AG20443 (cell line): Measurements from ENCODE around the gene PDCL2.
"Not testable (repeated sequence)": the region's sequence is repeated elsewhere in the genome, so short reads cannot be mapped to it uniquely, and the experiment has no call there.

ENCODE experiments used
- DNase-seq: peaks from one replicate; pipeline ENCODE4 v3.0.0; 2012; ENCODE audit warnings: low spot score, mixed read lengths

PDCL2 gene, protein sequence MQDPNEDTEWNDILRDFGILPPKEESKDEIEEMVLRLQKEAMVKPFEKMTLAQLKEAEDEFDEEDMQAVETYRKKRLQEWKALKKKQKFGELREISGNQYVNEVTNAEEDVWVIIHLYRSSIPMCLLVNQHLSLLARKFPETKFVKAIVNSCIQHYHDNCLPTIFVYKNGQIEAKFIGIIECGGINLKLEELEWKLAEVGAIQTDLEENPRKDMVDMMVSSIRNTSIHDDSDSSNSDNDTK

DNA sequence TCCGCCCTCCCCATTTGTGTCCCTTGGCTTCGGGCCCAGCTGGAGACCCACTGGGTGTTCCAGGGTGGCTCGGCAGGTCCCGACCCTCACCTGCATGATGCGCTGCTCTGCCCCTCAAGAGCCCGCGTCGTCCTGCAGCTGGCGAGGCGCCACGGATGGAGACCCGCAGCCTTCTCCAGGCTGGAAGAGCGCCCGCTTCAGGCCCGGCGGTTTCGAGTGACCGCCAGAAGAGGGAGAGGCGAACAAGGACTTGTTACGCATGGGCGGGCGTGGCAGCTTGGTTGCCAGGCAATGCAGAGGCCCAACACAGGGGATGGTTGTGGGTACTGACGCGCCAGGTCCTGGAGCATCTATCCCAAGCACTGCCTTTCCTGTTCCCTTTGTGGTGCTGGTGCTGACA, at the start of gene PDCL2:
TSS of gene PDCL2 (minus strand) at position 232 of the 400 bp plus-strand sequence. CDS start at position 96, 136 bp downstream.
- DNase-seq, result no peak

DNA sequence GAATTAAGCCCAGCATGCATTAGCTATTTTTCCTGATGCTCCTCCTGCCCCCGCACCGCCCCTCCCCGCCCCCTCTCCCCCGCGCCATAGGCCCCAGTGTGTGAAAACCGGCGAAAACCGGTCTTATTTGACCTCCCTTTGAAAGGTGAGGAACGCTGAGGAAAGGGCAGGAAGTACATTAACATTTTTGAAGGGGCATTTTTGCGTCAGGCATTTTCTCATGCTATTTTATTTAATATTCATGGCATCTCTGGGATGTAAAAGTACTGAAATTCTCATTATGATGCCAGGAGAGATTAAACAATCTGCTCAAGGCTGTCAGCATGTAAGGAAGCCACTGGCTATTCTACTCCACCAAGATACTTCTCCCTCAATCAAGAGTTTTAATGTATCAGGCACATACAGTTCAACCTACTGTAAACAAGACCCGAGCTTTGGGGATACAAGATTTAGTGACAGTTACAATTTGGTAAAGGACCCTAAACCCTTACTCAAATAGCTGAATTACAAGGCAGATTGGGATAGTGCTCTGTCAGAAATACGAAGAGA, 45.3 kb upstream of the PDCL2 start:
- DNase-seq, result no peak

DNA sequence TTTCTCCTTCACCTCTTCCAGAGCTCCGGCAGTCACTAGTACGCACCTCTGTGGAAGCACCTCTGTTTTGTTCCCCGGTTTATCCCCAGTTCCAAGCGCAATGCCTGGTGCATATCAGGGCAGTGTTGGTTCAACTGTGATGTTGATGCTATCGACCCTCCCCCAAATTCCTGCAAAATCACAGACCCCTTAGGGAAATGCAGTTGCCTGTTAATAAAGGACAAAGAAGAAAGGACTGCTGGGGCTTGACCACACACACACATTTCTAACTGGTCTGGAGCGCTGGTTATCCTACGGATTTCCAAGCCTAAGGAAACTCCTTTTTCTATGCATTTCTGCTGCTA, 44.6 kb upstream of the PDCL2 start:
- DNase-seq, result no peak

DNA sequence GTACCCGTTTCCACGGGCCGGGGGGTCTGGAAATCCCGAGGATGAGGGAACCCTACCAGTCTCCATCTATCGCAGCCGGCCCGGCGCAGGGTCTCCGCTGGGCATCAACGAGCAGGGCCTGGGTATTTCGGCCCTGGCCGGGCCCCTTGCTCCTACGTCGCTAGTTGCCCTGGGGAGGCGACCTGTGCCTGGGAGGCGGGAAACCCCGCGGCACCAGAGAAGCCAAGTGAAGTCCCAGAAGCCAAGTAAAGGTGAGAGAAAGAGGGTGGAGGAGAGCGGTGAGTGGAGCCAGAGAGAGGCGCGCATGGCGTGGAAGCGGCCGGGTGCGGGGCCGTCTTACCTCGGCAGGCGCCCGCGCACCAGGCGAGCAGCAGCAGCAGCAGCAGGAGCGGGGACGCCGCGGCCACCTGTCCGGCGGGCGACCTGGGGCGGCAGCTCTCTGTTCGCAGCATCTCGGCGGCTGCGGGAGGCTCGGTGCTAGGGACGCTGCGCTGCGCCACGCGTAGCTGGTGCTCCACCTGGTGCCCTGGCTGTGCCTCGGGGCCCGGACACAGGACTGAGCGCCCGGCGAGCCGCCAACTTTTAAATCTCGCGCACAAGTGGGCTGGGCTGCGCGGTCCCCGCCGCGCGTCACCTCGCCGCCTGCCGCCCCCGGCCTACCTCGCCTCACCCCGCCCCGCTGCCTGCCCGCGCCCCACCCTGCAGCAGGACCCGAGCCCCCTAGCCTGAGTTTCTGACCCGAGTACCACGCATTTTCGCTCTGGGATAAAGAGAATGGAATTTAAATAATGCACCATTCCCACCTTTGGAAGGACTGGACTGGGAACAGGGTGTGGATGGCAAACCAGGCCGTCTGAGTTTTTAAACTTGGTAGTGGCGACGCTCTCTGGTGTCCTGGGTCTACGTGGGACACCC, 44.0 kb upstream of the PDCL2 start, which contains the start of gene NMU:
TSS of gene NMU (minus strand) at position 558 of the 915 bp plus-strand sequence. CDS start at position 452, 106 bp downstream.
- peak; percentile 46 for DNase-seq

DNA sequence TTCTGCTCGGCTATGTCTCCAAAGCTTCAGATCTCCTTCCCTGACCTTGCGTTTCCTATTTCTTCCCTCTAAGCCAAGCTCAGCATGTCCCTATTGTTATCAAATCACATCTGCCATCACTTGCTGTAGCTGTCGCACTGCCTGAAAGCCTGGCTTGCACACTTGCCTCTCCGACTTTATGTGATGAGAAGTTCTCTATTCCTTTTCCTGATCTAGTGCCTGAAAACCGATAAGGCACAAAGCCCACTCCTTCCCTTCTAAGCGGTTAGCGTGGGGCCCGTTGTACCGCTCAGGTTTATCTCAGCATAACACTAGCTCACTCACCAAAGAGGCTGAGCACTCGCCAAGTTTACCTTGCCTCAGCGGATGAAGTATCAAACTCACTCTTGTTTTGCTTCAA, 43.2 kb upstream of the PDCL2 start:
- DNase-seq, result no peak

DNA sequence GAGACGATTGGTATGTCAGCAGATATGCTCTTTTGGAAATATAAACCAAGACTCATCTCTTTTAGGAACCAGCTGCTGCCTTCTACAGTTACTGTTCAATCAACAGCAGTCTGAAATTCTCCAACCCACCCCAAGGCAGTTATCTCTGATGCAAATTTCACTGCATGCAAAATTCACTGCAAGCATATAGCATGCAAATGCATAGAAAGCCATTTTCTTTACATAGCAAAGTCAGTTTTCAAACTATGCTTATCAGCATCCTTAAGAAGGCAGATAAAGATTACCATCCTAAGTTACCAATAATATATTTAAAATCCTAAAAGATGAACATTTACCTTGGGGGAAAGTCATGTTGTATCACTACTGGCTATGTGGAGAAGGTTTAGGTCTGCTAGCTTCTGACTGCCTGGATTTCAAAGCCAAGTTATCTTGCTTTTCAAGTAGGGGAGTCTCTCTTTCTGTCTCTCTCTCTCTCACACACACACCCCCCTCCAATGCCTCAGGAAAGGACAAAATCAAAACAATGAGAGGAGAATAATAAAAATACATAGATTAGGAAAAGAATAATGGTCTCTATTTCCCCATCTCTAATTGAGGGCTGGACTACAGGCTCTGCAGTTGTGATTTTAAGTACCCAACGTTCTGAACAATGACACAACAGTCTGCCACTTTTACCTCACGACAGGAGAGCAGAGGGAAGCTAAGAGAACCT, 42.5 kb upstream of the PDCL2 start:
- DNase-seq, result no peak

DNA sequence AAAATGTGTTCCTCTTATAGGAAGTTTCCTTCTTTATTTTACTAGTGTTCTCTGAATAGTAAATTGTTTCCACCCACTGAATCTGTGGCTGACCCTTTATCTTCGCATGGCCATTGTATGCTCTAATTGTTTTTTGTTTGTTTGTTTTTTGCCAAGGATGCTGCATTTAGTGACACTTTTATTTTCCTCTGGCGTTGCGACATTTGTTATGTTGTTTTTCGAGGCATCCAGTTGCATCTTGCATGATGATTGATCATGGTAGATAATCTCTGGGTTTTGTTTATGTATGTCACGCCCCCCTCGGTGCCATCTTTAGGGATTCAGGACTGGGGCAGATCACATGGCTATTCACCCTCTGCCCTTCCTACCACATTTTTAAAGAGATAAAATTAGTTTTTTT, 41.9 kb upstream of the PDCL2 start:
- no peak for DNase-seq

DNA sequence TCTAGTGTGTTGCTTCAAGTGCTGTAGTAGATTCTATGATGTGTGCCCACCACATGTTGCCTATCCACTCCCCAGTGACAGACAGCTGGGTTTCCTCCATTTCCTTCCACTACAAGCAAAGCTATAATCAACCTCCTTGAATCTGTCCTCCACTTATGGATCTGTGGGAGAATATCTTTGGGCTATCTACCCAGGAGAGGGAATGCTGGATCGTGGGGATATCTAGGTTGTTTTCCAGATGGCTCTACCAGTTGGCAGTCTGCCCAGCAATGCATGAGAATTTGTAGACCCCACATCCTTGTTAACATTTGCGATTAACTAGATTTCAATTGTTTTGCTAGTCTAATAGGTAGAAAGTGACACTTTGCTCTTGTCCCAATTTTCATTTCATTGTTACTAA, 33.8 kb upstream of the PDCL2 start:
- DNase-seq, result no peak

DNA sequence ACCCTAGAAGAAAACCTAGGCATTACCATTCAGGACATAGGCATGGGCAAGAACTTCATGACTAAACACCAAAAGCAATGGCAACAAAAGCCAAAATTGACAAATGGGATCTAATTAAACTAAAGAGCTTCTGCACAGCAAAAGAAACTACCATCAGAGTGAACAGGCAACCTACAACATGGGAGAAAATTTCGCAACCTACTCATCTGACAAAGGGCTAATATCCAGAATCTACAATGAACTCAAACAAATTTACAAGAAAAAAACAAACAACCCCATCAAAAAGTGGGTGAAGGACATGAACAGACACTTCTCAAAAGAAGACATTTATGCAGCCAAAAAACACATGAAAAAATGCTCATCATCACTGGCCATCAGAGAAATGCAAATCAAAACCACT, 32.0 kb upstream of the PDCL2 start:
- not testable (repeated sequence) for DNase-seq

DNA sequence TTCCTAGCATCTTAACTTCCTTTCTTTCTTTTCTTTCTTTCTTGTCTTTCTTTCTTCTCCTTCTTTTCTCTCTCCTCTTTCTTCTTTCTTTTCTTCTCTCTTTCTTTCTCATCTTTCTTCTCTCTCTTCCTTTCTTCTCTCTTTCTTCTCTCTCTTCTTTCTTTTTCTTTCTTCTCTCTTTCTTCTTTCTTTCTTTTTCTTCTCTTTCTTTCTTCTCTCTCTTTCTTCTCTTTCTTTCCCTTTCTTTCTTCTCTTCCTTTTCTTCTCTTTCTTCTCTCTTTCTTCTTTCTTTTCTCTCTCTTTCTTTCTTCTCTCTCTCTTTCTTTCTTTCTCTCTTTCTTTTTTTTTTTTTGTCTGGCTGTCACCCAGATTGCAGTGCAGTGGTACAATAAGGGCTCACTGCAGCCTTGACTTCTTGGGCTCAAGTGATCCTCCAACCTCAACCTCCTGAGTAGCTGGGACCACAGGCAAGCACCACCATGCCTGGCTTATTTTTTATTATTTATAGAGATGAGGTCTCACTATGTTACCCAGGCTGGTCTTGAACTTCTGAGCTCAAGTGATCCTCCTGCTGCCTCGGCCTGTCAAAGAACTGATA, 26.6 kb upstream of the PDCL2 start:
- DNase-seq, result no peak

DNA sequence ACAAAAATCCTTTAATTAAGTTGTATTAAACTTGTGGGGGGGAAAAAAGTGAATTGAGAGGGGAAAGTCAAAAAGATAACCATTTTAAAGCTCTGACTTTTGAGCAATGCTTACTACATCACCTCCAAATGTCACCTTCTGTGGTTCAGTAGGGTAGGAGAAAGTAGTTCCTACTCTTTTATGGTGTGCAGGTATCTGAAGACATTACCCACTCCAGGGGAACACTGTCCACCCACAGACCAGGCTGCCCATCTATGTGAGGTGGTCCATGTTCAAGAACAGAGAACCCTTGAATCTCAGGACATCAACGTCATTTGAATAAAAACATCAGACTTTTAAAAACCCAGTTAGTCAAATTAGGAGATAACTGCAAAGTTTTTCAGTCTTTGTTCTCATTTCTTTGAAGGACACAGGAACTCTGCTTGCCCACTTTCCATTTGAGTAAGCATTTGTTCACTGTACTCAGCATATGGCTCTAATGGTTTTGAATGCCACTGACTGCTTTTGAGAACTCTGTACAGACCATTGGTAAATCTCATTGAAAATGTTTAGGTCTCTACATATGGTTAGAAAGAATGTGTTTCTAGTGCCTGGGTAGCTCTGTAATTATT, 25.6 kb upstream of the PDCL2 start:
- no peak for DNase-seq

DNA sequence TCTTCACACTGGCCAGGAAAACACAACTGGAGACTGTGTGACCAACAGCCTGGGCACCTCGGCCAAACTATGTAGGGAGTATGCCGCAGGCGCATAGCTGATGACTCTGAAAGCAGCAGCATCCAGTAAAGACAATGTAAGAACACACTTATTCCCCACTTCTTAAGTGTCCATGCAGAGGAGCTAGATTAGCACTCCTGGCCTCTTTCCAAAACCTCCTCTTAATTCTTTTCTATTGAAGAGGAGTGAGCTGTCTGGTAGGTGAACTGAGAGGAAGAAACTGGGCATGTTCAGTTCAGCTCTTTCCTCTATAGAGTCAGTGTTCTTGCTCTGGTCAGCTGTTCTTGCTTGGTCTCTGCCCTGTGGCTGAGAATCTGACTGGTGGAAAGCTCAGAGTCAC, 23.0 kb upstream of the PDCL2 start:
- DNase-seq, result no peak

DNA sequence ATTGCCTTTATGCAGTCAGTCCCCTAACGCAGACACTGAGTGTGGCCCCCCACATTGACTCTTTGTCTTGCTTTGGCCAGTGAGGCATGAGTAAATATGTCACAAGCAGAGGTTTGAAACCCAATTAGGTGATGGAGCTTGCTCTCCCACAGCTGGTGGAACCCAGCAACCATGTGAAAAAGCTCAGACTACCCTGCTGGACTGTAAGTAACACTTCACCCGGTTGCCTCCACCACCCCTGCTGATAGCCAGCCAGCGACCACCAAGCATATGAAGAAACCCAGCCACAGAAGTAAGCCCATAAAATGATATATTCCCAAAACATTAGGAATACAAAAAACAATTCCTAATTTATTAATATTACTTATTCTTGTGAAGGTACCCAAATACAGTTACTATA, 21.6 kb upstream of the PDCL2 start:
- no peak for DNase-seq

DNA sequence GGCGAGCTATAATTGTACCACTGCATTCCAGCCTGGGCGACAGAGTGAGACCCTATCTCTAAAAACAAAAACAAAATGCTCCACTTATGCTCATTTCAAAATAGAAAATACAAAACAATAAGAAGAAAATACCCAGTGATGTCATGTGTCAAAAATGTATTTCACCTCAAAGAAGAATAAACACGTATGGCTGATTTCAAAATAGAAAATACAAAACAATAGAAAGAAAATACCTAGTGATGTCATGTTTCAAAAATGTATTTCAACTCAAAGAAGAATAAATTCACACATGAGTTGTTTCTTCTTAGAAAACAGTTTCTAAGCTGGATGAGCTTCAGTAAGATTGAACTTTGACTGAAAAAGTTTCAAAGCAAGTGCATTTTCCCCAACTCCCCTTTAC, 20.3 kb upstream of the PDCL2 start:
- DNase-seq, result no peak

DNA sequence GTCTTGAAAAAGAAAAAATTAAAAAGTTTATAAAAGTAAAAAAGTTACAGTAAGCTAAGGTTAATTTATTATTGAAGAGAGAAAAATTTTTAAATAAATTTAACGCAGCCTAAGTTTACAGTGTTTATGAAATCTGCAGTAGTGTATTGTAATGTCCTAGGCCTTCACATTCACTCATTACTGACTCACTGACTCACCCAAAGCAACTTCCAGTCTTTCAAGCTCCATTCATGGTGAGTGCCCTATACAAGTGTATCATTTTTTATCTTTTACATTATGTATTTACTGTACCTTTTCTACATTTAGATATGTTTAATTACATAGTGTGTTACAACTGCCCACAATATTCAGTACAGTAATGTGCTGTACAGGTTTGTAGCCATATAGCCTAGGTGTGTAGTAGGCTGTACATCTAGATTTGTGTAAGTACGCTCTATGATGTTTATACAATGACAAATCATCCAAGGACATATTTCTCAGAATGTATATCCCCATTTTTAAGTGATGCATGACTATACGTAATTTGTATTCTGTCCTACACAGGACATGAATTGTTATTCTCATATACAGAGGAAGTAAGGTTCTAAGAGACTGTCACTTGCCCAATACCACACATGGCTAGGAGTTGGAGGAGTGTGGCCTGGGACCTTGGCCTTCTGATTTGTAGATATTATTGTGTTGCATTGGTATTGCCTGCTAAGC, 19.5 kb upstream of the PDCL2 start:
- DNase-seq, result no peak

DNA sequence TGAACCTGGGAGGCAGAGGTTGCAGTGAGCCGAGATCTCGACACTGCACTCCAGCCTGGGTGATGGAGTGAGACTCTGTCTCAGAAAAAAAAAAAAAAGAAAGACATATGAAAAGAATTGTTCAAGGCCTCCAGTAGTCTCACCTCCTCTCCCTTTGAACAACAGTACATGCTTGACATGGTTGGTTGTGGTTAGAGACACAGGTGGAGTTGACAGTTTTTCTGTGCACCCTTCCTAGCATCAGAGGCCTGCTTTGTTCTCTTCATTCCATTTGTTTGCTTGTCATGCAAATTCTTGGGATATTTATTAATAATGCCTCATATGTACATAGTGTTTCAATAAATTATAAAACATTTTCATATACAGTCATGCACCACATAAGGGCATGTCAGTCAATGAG, 18.3 kb upstream of the PDCL2 start:
- DNase-seq, result no peak

DNA sequence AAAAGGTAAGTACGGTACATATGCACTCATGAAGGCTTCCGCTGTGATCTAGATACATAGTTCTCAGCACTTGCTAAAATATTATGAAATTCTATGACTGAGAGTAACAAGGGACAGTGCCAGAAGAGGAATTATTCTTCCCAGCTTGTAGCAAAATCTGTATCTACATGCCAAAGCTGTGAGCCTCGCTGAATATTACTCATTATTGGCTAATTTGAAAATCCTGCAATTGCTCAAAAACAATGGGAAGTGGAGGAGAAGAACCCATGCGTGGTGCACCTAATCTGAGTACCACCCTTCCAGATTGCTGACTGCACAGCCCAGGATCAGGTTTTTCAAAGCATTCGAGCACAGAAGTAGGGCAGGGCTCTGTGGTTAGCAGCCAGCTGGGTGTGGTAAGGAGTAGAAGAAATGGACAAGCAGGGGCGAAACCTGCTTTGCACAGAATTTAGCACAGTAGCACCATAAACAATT, 17.4 kb upstream of the PDCL2 start:
- peak; percentile 67 for DNase-seq

DNA sequence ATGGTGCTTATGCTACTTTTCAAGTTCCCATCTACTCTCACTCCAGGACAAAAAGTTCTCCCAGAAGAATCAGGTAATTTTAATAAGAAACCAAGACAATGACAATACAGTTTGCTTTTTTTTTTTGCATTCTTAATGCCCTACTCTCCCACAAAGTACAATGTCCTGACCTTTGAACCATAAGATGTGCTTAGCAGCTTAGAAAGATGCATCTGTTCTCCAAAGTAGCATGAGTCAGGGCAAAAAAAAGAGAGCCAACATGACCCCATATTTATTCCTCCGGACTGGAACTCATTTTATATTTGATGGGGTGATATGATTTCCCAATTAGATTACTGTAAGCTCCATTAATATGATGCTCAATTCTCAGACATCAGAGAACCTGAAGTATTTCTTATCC, 16.5 kb upstream of the PDCL2 start:
- no peak for DNase-seq

DNA sequence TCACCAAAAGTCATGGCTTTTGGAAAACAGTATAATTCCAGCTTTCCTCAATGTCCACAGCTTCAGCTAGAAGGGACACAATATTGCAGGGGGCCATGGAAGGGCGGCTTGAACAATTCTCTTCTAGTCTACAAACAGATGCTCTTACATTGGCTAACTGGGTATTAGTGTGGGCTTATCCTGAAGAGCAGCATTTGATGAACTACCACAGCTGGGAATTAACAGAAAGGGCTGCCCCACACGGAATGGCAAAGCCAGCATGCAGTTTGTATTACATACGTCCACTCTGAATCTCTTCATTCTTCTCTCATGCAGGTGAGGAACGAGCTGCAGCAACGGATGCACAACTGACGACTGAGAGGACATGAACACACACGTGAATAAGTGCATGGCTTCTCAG, 13.0 kb upstream of the PDCL2 start:
- DNase-seq, result no peak

DNA sequence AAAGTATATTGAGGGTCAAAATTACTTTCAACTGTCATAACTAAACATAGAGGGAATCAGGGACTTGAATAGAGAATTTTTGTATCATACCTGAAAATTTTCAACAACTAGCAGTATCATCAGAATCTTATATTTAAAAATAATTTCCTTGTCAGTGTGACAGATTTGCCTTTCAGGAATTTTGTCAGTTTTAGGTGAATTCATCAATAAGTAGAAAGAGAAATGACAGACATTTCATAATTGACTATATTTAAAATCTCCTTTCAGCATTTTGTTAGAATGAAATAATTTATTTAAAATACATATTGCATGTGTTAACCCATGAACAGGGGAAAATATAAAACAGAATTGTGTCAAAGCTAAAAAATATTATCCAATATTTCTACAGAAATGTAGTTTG, 8.6 kb upstream of the PDCL2 start:
- no peak for DNase-seq

DNA sequence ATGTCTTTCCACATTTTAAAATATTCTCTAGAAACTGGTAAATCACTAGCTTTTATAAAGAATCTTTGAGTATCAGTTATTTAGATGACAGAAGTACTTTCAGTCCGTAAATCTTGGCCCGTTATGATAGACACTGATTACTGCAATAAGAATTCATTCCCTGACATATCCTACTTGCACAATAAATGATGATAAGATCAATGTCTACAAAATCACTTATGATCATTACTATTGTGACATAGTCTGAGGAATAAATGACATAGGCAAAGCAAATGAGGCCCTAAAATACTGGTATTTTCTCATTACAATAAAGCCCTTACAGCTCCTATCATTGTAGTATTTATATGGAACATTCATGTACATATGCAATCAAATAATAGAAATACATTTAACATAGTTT, 6.6 kb upstream of the PDCL2 start:
- no peak for DNase-seq
